H9 (cell line): ENCODE data around the gene ZNF578. TPM values are rescaled to one million over a fixed set of nuclear protein-coding genes. Genes with fewer than 3 reads are reported as not detected.
"Not testable (repeated sequence)": the region's sequence is repeated elsewhere in the genome, so short reads cannot be mapped to it uniquely, and the experiment has no call there.

ENCODE experiments used
- DNase-seq: peaks from one replicate; pipeline ENCODE4 v3.0.0-alpha.2; 2017
- H2AFZ ChIP-seq: one replicate; pipeline ENCODE4 v1.6.1; 2013; ENCODE audit warnings: mild to moderate bottlenecking, low read length, control low read depth, moderate library complexity
- H2AK5ac ChIP-seq: 2 replicates; pipeline ENCODE4 v1.6.1; 2013; ENCODE audit warnings: low read length, control low read depth, mixed read lengths; ENCODE audit not compliant: insufficient read length
- H2BK120ac ChIP-seq: one replicate; pipeline ENCODE4 v1.6.1; 2013; ENCODE audit warnings: low read depth, mild to moderate bottlenecking, low read length, control low read depth, inconsistent platforms; ENCODE audit not compliant: poor library complexity, severe bottlenecking
- H2BK12ac ChIP-seq: 2 replicates; pipeline ENCODE4 v1.6.1; 2013; ENCODE audit warnings: low read length, control low read depth, mixed read lengths, low read depth; ENCODE audit not compliant: insufficient read length
- H2BK15ac ChIP-seq: 2 replicates; pipeline ENCODE4 v1.6.1; 2013; ENCODE audit warnings: low read depth, low read length, control low read depth
- H2BK20ac ChIP-seq: one replicate; pipeline ENCODE4 v1.6.1; 2013; ENCODE audit warnings: low read depth, mild to moderate bottlenecking, low read length, control low read depth, inconsistent platforms; ENCODE audit not compliant: poor library complexity, severe bottlenecking
- H2BK5ac ChIP-seq: 2 replicates; pipeline ENCODE4 v1.6.1; 2013; ENCODE audit warnings: low read length, control low read depth, mixed read lengths; ENCODE audit not compliant: insufficient read length
- H3K14ac ChIP-seq: 2 replicates; pipeline ENCODE4 v1.6.1; 2013; ENCODE audit warnings: low read length, control low read depth; ENCODE audit not compliant: insufficient read depth
- H3K18ac ChIP-seq: 2 replicates; pipeline ENCODE4 v1.6.1; 2013; ENCODE audit warnings: low read depth, mild to moderate bottlenecking, mixed read lengths, low read length, control low read depth; ENCODE audit not compliant: insufficient read length
- H3K23ac ChIP-seq: 2 replicates; pipeline ENCODE4 v1.6.1; 2013; ENCODE audit warnings: low read length, control low read depth, mixed read lengths, low read depth; ENCODE audit not compliant: insufficient read length
- H3K23me2 ChIP-seq: 2 replicates; pipeline ENCODE4 v1.6.1; 2013; ENCODE audit warnings: low read depth, mild to moderate bottlenecking, mixed read lengths, low read length, control low read depth; ENCODE audit not compliant: insufficient read length, poor library complexity, severe bottlenecking
- H3K27ac ChIP-seq: 2 replicates; pipeline ENCODE4 v1.5.1; 2013; ENCODE audit warnings: low read length, control low read depth, mixed read lengths, low read depth; ENCODE audit not compliant: insufficient read length
- H3K27me3 ChIP-seq: 2 replicates; pipeline ENCODE4 v1.6.1; 2013; ENCODE audit warnings: low read length, control low read depth, inconsistent platforms; ENCODE audit not compliant: insufficient read depth
- H3K4ac ChIP-seq: 2 replicates; pipeline ENCODE4 v1.6.1; 2013; ENCODE audit warnings: low read depth, mild to moderate bottlenecking, control low read depth, inconsistent platforms, low read length, moderate library complexity
- H3K4me1 ChIP-seq: 2 replicates; pipeline ENCODE4 v1.6.1; 2013; ENCODE audit warnings: low read length, control low read depth, inconsistent platforms; ENCODE audit not compliant: insufficient read depth
- H3K4me2 ChIP-seq: 2 replicates; pipeline ENCODE4 v1.6.1; 2013; ENCODE audit warnings: low read length, control low read depth, mixed read lengths; ENCODE audit not compliant: insufficient read length, insufficient read depth
- H3K56ac ChIP-seq: 2 replicates; pipeline ENCODE4 v1.6.1; 2013; ENCODE audit warnings: low read depth, mild to moderate bottlenecking, mixed read lengths, low read length, control low read depth; ENCODE audit not compliant: insufficient read length
- H3K79me1 ChIP-seq: 2 replicates; pipeline ENCODE4 v1.6.1; 2013; ENCODE audit warnings: low read depth, mild to moderate bottlenecking, moderate library complexity, low read length, control low read depth, inconsistent platforms; ENCODE audit not compliant: insufficient read depth, poor library complexity, severe bottlenecking
- H3K79me2 ChIP-seq: 2 replicates; pipeline ENCODE4 v1.6.1; 2013; ENCODE audit warnings: low read length, control low read depth, inconsistent platforms; ENCODE audit not compliant: insufficient read depth
- H3K9ac ChIP-seq: 2 replicates; pipeline ENCODE4 v1.6.1; 2013; ENCODE audit warnings: low read length, control low read depth, mixed read lengths; ENCODE audit not compliant: insufficient read length; ENCODE audit errors: extremely low read depth
- H3K9me3 ChIP-seq: one replicate; pipeline ENCODE4 v1.6.1; 2013; ENCODE audit warnings: low read depth, low read length, inconsistent platforms; ENCODE audit not compliant: control insufficient read depth
- H3T11ph ChIP-seq: one replicate; pipeline ENCODE4 v1.6.1; 2013; ENCODE audit warnings: mild to moderate bottlenecking, low read length, control low read depth, inconsistent platforms
- H4K20me1 ChIP-seq: one replicate; pipeline ENCODE4 v1.6.1; 2013; ENCODE audit not compliant: control insufficient read depth, insufficient read length, insufficient read depth
- H4K5ac ChIP-seq: 2 replicates; pipeline ENCODE4 v1.6.1; 2013; ENCODE audit warnings: low read depth, mild to moderate bottlenecking, mixed read lengths, low read length, control low read depth; ENCODE audit not compliant: insufficient read length
- H4K8ac ChIP-seq: replicated peaks from 2 replicates; pipeline ENCODE4 v1.6.1; 2013; ENCODE audit warnings: low read length, control low read depth, mixed read lengths, low read depth; ENCODE audit not compliant: insufficient read length
- H4K91ac ChIP-seq: 2 replicates; pipeline ENCODE4 v1.6.1; 2013; ENCODE audit warnings: low read depth, mild to moderate bottlenecking, moderate library complexity, mixed read lengths, low read length, control low read depth; ENCODE audit not compliant: insufficient read length
- H3K27ac Mint-ChIP-seq, 3 experiments: 2 replicates in 2 of 3; 3 replicates in 1 of 3; pipeline ENCODE4 v1.8.0; 2020 to 2021; ENCODE audit warnings: mixed read lengths in 3 of 3, mild to moderate bottlenecking in 1 of 3, moderate library complexity in 1 of 3
- H3K27me3 Mint-ChIP-seq: 2 replicates; pipeline ENCODE4 v1.8.0; 2021; ENCODE audit warnings: low read depth, mild to moderate bottlenecking, moderate library complexity, mixed read lengths
- H3K36me3 Mint-ChIP-seq, 3 experiments: 2 replicates in 2 of 3; 3 replicates in 1 of 3; pipeline ENCODE4 v1.8.0; 2020 to 2021; ENCODE audit warnings: low read depth in 3 of 3, mixed read lengths in 3 of 3; ENCODE audit not compliant: insufficient read depth in 1 of 3
- H3K4me1 Mint-ChIP-seq, 2 experiments: 2 replicates each; pipeline ENCODE4 v1.8.0; 2020; ENCODE audit warnings: mixed read lengths in 2 of 2
- H3K4me3 Mint-ChIP-seq, 2 experiments: 2 replicates in 1 of 2; 3 replicates in 1 of 2; pipeline ENCODE4 v1.8.0; 2020 to 2021; ENCODE audit warnings: mild to moderate bottlenecking in 2 of 2, mixed read lengths in 2 of 2, moderate library complexity in 1 of 2
- H3K9me3 Mint-ChIP-seq, 2 experiments: 2 replicates in 1 of 2; 3 replicates in 1 of 2; pipeline ENCODE4 v1.8.0; 2020; ENCODE audit warnings: mild to moderate bottlenecking in 2 of 2, mixed read lengths in 2 of 2, moderate library complexity in 1 of 2
- CTCF ChIP-seq: fragments of 200-600 bp; sonication (generic); conservative IDR thresholded peaks from 3 replicates; pipeline ENCODE4 v1.8.0; 2021; ENCODE audit warnings: antibody characterized with exemption, mild to moderate bottlenecking
- WGBS: extraction: QIAGEN DNeasy Blood & Tissue Kit; methylation state at CpG from one replicate; pipeline ENCODE4 v1.1.7; 2013; ENCODE audit warnings: missing lambda C conversion rate, low lambda C conversion rate, mixed read lengths; ENCODE audit not compliant: insufficient read length; ENCODE audit errors: extremely low coverage; 5-methylcytosine and 5-hydroxymethylcytosine counted together
- total RNA-seq: library from RNA; stranded (reverse); gene quantifications from 2 replicates; pipeline ENCODE4 v1.2.1, GENCODE V29; 2021

ZNF578 gene
- total RNA-seq, 1 experiment from 2014 or later, result 5.3 TPM

GRCh38 chr19:52536448-52536800, 83.1 kb downstream of the ZNF578 start:
- Mint-ChIP-seq H3K9me3 (no peaks in the 10 kb centered on the region), H3K4me3 (peak overlapping the region; percentile 83 to 88), H3K27ac (peak overlapping the region in 2 of 3 experiments; percentile 91 to 94; a peak in 4 of 7 replicates), H3K27me3 (peaks cover 8% of the 10 kb centered on the region), H3K36me3 (peaks cover 0 to 22% (median 0%) of the 10 kb centered on the region in 3 experiments; a peak in 3 of 7 replicates), H3K4me1 (peaks cover 16 to 17% of the 10 kb centered on the region in 2 experiments)
- H3K9me3 ChIP-seq, result no peaks in the 10 kb centered on the region
- peak overlapping the region; percentile 82 for H3K9ac ChIP-seq
- no peak overlapping the region for H2BK20ac ChIP-seq
- H2BK120ac ChIP-seq, result no peak overlapping the region
- peaks cover 15% of the 10 kb centered on the region for H3K23me2 ChIP-seq
- no peak overlapping the region for H2BK12ac ChIP-seq
- no peak overlapping the region for H2BK15ac ChIP-seq
- H3K4ac ChIP-seq, result no peak overlapping the region
- no peaks in the 10 kb centered on the region for H3K79me2 ChIP-seq
- H3K4me1 ChIP-seq, result no peaks in the 10 kb centered on the region; the same call in 1 of the 2 replicates
- H3K56ac ChIP-seq, result no peak overlapping the region
- H2AK5ac ChIP-seq, result no peak overlapping the region
- H4K91ac ChIP-seq, result no peak overlapping the region
- no peak overlapping the region for H3K23ac ChIP-seq
- no peak overlapping the region for H2BK5ac ChIP-seq
- no CpG with 5 or more reads among the region's 17 CpGs for WGBS
- no peak overlapping the region for H2AFZ ChIP-seq
- peak overlapping the region; percentile 71 for H3K4me2 ChIP-seq
- H3K27ac ChIP-seq, result no peak overlapping the region
- H3K27me3 ChIP-seq, result no peaks in the 10 kb centered on the region
- H3K14ac ChIP-seq, result peak overlapping the region; percentile 87
- H4K5ac ChIP-seq, result no peak overlapping the region
- no peaks in the 10 kb centered on the region for H4K20me1 ChIP-seq
- H3K79me1 ChIP-seq, result no peaks in the 10 kb centered on the region
- no peak overlapping the region for H3K18ac ChIP-seq
- no peak overlapping the region for H4K8ac ChIP-seq
- DNase-seq, result no peak
- no peak overlapping the region for H3T11ph ChIP-seq
- no peak for TF ChIP-seq CTCF

GRCh38 chr19:52538815-52539214, 85.5 kb downstream of the ZNF578 start:
- H3K56ac ChIP-seq, H3K79me2 ChIP-seq: not testable (repeated sequence)
- no CpG with 5 or more reads among the region's 4 CpGs for WGBS

More at GRCh38 chr19:52538815-52539214, 85.5 kb downstream of the ZNF578 start:
- not testable (repeated sequence) for H4K8ac ChIP-seq, H2BK15ac ChIP-seq, H4K5ac ChIP-seq, H3K27ac ChIP-seq, H3K27me3 Mint-ChIP-seq, H3K9ac ChIP-seq, H3K18ac ChIP-seq, H3K23ac ChIP-seq, H2BK5ac ChIP-seq, H2AK5ac ChIP-seq, H3K4me3 Mint-ChIP-seq, H3K4me2 ChIP-seq, H3K4ac ChIP-seq, H3K14ac ChIP-seq, H3K27ac Mint-ChIP-seq, DNase-seq, H3K27me3 ChIP-seq, H2BK120ac ChIP-seq, H3T11ph ChIP-seq, H3K9me3 ChIP-seq, H4K91ac ChIP-seq, H4K20me1 ChIP-seq, H3K79me1 ChIP-seq, H2BK20ac ChIP-seq, H3K4me1 ChIP-seq, H2AFZ ChIP-seq, H3K9me3 Mint-ChIP-seq, H2BK12ac ChIP-seq
- H3K36me3 Mint-ChIP-seq, result peaks cover 4 to 25% (median 8%) of the 10 kb centered on the region in 3 experiments
- H3K4me1 Mint-ChIP-seq, result peaks cover 16 to 17% of the 10 kb centered on the region in 2 experiments
- peaks cover 15% of the 10 kb centered on the region for H3K23me2 ChIP-seq
